Activated naive CD8-positive, alpha-beta T cell treated with anti-CD3 and anti-CD28 coated beads, Interleukin-2, amount 50 U/mL, for 24 hours (primary cell): ENCODE data around the gene PTPA.
A peak's percentile ranks its signal among the peaks of the same experiment; 100 is the strongest.

ENCODE experiments used
- ATAC-seq: fragments of 150-1000 bp; cut with Tn5 transposase; one replicate; pipeline ENCODE4 v1.10.0; 2021
- DNase-seq: peaks from one replicate; pipeline ENCODE4 v3.0.0; 2021
- H3K27ac Mint-ChIP-seq: one replicate; pipeline ENCODE4 v1.8.0; 2021; ENCODE audit warnings: mild to moderate bottlenecking, mixed read lengths
- H3K27me3 Mint-ChIP-seq: one replicate; pipeline ENCODE4 v1.8.0; 2021; ENCODE audit warnings: mixed read lengths
- H3K36me3 Mint-ChIP-seq: one replicate; pipeline ENCODE4 v1.8.0; 2021; ENCODE audit warnings: low read depth, mixed read lengths
- H3K4me1 Mint-ChIP-seq: one replicate; pipeline ENCODE4 v1.8.0; 2021; ENCODE audit warnings: mixed read lengths
- H3K4me3 Mint-ChIP-seq: one replicate; pipeline ENCODE4 v1.8.0; 2021; ENCODE audit warnings: mild to moderate bottlenecking, moderate library complexity, mixed read lengths
- H3K9me3 Mint-ChIP-seq: one replicate; pipeline ENCODE4 v1.8.0; 2021; ENCODE audit warnings: mixed read lengths

Gene PTPA

DNA sequence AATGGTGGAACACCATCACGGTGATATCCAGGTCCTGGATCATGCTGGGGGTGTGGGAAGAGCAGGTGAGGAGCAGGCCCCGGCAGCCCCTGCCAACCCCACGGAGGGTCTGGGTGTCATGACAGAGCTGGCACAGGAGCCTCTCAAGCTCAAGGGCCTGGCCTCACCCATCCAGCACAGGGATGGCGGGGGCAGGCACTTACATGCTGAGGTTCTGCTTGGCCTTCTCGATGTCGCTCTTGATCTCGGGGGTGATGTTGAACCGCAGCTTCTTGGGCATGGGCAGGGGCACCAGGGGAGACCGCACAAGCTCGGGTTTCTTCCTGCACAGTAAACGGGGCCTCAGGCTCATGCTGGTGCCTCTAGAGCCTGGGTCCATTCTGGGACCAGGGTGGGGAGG, 12.9 kb upstream of the PTPA start:
- no peak for DNase-seq
- no peaks in the 10 kb centered on the region for H3K36me3 Mint-ChIP-seq
- no peaks in the 10 kb centered on the region for H3K4me1 Mint-ChIP-seq
- no peaks in the 10 kb centered on the region for H3K27me3 Mint-ChIP-seq
- no peaks in the 10 kb centered on the region for H3K9me3 Mint-ChIP-seq
- ATAC-seq = no peak
- no peak overlapping the region for H3K4me3 Mint-ChIP-seq
- H3K27ac Mint-ChIP-seq = no peak overlapping the region

DNA sequence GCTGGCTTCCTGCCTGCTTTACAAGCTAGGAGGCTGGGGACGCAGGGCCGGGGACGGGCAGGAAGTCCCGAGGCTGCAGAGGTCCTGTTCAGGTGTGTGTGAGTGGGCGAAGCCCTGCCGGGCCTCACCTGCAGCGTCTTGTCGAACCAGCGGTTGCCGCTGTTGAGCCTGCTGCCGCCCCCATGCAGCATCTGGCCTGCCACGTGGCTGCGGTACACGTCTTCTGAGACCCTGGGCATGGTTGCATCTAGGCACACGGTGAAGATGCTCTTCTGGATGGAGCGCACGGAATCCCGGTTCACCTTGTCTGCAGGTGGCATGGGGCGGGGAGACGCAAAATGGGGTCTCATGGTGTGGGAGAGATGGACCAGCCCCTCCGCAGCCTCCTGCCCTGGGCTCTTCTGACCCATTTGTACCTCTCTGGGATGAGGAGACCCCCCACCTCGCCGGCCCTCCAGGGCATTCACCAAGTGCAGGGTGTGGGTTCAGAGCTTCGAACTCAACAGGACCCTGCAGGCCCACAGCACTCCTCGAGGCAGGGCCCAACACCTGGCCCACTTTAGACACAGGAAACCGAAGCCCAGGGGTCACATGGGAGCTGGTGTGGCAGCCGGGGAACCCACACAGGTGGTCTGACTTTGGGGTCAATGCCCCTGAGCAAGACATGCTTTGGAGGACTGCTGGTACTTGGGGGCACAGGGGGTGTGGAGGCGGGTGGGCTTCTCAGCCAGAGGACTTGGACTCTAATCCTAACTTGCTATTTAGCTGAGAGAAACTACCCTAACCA, 10.6 kb upstream of the PTPA start:
- H3K27ac Mint-ChIP-seq = no peak overlapping the region
- no peak for ATAC-seq
- DNase-seq = no peak
- H3K27me3 Mint-ChIP-seq = no peaks in the 10 kb centered on the region
- H3K36me3 Mint-ChIP-seq = no peaks in the 10 kb centered on the region
- H3K9me3 Mint-ChIP-seq = no peaks in the 10 kb centered on the region
- no peak overlapping the region for H3K4me3 Mint-ChIP-seq
- no peaks in the 10 kb centered on the region for H3K4me1 Mint-ChIP-seq

DNA sequence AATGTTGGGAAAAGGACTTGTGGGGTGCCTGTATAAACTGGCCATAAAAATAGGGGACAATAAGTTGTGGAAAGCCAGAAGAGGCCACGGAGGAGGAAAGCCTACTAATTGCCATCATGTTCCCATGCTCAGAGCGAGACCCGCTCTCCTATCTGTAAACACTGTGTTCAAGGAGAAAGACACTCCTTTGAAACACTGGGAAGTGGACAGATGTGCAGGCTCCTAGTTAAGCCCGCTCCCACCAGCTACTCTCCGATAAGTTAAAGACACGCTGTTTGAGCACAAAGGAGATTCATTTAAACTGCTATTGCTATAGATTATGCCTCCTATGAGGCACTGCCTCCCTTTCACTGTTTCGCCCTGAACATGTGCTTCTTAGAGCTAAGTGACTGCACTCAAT, 9.9 kb upstream of the PTPA start:
- Mint-ChIP-seq H3K27me3 (no peaks in the 10 kb centered on the region), H3K36me3 (no peaks in the 10 kb centered on the region), H3K9me3 (no peaks in the 10 kb centered on the region), H3K27ac (no peak overlapping the region), H3K4me1 (no peaks in the 10 kb centered on the region), H3K4me3 (no peak overlapping the region)
- DNase-seq (no peak), ATAC-seq (no peak)

DNA sequence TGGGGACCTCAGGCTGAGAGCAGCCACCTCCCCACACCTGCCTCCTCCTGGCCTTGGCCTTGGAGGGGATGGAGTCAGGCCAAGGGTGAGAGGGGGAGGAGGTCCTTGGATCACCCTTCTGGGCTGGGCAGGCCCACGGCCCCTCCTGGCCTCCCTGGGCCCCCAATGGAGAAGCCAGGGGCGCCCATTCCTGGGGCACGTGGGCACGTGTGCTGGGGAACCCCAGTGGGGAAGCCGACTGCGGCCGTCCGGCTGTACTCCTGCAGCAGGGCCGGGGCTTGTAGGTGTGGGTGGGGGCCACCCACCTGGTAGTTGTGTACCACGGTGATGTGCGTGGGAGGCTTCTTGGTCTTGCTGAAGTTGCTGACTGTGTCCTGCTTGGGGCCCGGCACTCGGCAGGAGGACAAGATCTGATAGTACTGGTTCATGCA, 9.1 kb upstream of the PTPA start:
- no peaks in the 10 kb centered on the region for H3K9me3 Mint-ChIP-seq
- ATAC-seq (no peak), DNase-seq (no peak)
- H3K36me3 Mint-ChIP-seq = no peaks in the 10 kb centered on the region
- H3K4me3 Mint-ChIP-seq = no peak overlapping the region
- H3K4me1 Mint-ChIP-seq = no peaks in the 10 kb centered on the region
- no peaks in the 10 kb centered on the region for H3K27me3 Mint-ChIP-seq
- no peak overlapping the region for H3K27ac Mint-ChIP-seq

DNA sequence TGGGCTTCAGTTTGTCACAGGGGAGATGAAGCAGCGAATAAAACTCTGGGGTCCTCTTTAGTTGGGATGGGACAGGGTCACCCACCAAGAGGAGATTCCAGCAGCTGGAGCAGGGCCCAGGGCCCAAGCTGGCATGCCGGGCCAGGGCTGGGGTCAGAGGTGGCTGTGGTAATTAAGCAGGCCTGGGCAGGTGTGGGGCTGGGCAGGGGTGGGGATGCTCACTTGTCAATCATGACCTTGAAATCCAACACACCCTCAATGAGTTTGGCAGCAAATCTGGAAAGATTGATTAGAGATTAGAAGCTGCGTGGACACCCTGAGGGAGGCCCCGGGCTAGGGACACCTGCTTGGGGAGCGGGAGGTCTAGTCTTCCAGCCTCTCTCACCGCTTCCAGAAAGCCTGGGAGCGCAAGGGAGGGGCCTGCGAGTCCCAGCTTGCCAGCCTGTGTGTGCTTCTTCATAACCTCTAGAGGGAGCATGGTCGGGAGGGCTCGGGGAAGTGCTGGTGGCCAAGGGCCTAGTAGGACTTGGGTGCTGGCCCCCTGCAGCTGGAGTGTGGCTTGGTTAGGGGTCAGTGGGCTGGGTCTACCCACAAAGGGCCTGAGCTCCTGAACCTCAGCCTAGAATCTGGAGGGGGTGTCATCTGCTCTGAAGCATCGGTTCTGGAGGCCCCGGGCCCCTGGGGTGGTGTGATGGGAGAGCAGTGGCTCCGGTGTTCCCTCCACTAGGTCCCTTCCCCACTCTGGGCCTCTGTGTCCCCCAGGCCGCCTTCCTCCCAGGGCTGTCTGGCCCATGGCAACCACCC, 8.2 kb upstream of the PTPA start:
- H3K27ac Mint-ChIP-seq = no peak overlapping the region
- H3K4me3 Mint-ChIP-seq = no peak overlapping the region
- H3K36me3 Mint-ChIP-seq = no peaks in the 10 kb centered on the region
- ATAC-seq (peak; percentile 44), DNase-seq (no peak)
- no peaks in the 10 kb centered on the region for H3K27me3 Mint-ChIP-seq
- no peaks in the 10 kb centered on the region for H3K4me1 Mint-ChIP-seq
- H3K9me3 Mint-ChIP-seq = no peaks in the 10 kb centered on the region

DNA sequence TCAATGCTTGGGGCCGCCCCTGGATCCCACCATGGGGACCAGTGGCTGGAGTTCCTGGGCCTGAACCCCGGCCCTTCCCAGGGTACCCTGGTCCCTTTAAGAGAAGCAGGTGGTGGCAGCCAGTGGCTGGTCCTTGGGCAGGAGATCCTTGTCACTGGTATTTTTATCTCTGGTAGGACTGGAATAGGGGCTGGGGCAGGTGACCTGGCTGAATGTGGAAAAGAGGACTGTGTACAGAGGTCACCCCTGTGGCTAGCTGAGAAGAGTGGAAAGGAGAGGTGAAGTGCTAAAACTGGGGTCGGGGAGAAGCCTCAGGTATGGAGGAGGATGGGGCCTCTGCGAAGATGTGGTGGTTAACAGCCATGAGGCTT, 7.6 kb upstream of the PTPA start:
- no peaks in the 10 kb centered on the region for H3K36me3 Mint-ChIP-seq
- H3K9me3 Mint-ChIP-seq = no peaks in the 10 kb centered on the region
- ATAC-seq = no peak
- no peaks in the 10 kb centered on the region for H3K4me1 Mint-ChIP-seq
- no peaks in the 10 kb centered on the region for H3K27me3 Mint-ChIP-seq
- no peak for DNase-seq
- H3K4me3 Mint-ChIP-seq = no peak overlapping the region
- no peak overlapping the region for H3K27ac Mint-ChIP-seq

DNA sequence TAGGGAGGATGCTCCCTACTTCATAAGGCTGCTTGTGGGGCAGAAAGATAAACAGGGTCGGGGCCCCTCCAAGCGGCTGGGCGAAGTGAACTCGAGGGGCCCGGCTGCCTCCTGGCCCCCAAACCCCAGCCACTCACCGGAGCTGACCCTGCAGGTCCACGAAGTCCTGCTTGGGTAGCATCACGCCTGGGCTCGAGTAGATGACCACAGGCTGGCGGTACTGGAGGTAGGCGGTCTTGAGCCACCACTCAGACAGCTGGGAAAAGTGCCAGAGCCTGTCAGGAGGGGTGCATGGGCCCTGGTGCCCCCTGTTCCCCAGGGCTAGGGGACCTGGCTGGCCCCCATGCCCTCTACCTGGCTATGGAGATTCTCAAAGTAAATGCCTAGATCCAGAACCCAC, 7.2 kb upstream of the PTPA start:
- DNase-seq (no peak), ATAC-seq (no peak)
- no peak overlapping the region for H3K27ac Mint-ChIP-seq
- no peak overlapping the region for H3K4me3 Mint-ChIP-seq
- H3K9me3 Mint-ChIP-seq = no peaks in the 10 kb centered on the region
- H3K36me3 Mint-ChIP-seq = no peaks in the 10 kb centered on the region
- H3K4me1 Mint-ChIP-seq = peaks cover 2% of the 10 kb centered on the region
- no peaks in the 10 kb centered on the region for H3K27me3 Mint-ChIP-seq

DNA sequence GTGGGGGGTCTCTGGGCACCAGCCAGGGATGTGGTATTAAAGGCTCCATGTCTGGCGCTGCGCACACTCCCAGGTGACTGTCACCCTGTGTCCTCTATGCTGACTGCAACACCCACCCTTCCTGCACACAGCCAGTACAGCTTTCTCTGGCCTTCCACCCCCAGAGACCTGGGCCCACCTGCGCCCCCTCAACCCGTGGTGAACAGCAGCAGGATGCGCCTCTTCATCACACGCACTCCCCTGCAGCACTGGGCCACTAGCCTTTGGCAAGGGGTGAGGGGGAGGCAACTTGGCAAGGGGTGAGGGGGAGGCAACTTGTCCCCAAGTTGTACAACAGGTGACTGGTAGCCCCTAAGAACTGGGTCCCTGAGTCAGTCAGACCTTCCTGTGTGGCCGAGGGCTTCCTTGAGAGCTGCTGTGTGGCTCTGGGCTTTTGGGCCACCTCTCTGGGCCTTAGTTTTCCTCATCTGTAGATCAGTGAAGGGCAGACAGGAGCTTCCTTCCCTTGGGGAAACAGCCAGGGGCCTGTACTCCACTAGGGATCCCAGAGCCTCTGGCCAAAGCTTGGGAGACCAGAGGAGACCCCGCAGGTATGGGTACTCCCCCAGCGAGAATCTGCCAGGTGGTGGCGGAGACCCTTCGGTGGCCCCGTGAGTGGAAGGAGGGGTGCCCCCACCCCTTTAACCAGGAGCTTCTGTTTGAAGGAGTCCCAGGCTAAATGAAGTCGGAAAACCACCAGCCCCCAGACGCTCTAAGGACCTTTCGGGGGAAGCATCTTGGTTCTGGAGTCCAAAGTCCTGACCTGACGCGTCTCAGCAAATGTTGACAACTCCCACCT, 5.1 kb upstream of the PTPA start:
- DNase-seq (no peak), ATAC-seq (no peak)
- Mint-ChIP-seq H3K4me3 (no peak overlapping the region), H3K27ac (no peak overlapping the region), H3K36me3 (no peaks in the 10 kb centered on the region), H3K4me1 (peaks cover 10% of the 10 kb centered on the region), H3K27me3 (no peaks in the 10 kb centered on the region), H3K9me3 (no peaks in the 10 kb centered on the region)

DNA sequence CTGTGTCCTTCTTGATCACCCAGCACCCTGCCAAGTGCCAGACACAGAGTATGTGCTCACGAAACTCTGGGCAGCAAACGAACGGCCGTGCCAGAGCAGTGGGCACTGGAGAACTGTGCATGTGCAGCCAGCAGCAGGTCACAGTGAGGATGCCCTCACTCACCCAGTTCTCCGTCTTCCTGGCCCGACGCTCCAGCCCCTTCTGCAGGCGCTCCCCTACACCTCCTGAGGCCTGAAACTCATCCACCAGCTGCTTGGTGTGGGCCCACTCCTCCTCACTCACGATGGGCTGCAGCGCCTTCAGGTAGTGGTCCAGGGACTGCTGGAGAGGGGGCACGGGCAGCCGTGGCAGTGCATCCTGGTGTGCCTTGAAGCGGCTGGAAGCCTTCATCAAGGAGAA, 3.6 kb upstream of the PTPA start:
- ATAC-seq (no peak), DNase-seq (no peak)
- peaks cover 18% of the 10 kb centered on the region for H3K4me1 Mint-ChIP-seq
- no peaks in the 10 kb centered on the region for H3K27me3 Mint-ChIP-seq
- no peak overlapping the region for H3K27ac Mint-ChIP-seq
- H3K36me3 Mint-ChIP-seq = no peaks in the 10 kb centered on the region
- no peak overlapping the region for H3K4me3 Mint-ChIP-seq
- H3K9me3 Mint-ChIP-seq = no peaks in the 10 kb centered on the region

DNA sequence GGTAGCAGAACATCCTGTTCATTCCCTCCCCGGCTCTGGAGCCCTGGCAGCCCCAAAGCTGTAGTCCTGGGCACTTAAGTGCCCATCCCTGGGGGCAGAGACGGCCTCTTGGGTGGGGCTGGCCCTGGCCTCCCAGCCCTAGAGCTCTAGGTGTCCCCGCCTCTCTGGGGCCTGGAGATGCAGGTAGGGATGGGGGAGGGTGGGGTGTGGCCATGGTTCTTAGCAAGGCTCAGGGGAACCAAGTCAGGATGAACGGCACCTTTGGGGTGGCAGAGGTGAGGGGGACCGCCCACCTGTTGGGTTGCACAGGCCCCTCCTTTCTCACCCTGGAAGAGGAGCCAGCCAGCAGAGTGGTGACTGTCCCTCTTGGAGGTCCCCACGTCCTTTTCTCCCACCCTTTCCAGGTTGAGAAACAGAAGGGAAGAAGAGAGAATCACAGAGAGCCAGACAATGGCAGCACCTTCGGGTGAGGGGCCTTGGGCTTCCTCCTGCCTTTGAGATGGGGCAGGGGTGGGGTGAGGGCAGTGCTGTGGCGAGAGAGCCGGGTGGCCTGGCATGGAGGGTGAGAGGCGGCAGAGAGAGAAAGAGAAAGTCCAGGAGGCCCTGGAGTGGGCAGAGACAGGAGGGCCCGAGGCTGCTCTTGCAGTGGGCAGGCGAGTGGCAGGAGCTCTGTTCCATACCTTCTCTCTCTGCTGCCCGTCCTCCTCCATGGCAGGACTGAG, 3.0 kb upstream of the PTPA start:
- Mint-ChIP-seq H3K27me3 (no peaks in the 10 kb centered on the region), H3K4me3 (no peak overlapping the region), H3K27ac (no peak overlapping the region), H3K4me1 (peaks cover 20% of the 10 kb centered on the region), H3K9me3 (no peaks in the 10 kb centered on the region), H3K36me3 (no peaks in the 10 kb centered on the region)
- DNase-seq = no peak
- ATAC-seq = no peak

DNA sequence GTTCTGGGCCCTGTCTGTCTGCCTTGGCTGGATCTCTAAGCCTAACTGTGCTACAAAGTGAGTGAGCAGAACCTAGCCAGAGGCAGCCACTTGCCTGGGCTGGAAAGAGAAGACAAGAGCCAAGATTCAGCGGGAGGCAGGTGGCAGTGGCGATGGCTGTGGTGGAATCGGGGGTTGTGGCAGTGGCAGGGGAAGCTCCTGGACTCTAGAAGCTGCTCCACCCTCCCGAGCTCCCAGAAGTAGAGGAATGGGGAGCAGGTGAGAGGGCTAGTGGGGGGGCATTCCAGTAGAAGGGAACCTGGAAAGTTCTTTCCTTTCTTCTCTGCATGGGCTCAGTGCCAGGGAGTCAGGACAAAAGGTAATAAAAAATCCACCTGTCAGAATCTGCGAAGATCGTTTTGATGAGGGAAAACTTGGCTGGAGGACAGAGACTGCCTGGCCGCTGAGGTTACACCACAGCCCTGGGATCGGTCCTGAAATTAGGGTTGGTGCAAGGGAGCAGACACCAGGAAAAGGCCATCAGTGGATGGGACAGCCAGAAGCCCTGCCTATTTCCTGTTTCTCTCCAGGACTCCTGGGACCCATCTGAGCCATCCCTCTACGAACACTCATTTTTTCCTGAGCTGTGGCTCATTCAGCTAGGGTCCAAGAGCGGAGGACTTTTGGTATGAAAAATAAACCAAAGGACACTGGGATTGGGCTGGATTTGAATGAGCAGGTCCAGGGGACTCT, 2.2 kb upstream of the PTPA start:
- H3K27ac Mint-ChIP-seq = no peak overlapping the region
- no peaks in the 10 kb centered on the region for H3K27me3 Mint-ChIP-seq
- H3K9me3 Mint-ChIP-seq = no peaks in the 10 kb centered on the region
- H3K36me3 Mint-ChIP-seq = no peaks in the 10 kb centered on the region
- DNase-seq (no peak), ATAC-seq (no peak)
- H3K4me3 Mint-ChIP-seq = peak overlapping the region; percentile 89
- peaks cover 27% of the 10 kb centered on the region for H3K4me1 Mint-ChIP-seq

DNA sequence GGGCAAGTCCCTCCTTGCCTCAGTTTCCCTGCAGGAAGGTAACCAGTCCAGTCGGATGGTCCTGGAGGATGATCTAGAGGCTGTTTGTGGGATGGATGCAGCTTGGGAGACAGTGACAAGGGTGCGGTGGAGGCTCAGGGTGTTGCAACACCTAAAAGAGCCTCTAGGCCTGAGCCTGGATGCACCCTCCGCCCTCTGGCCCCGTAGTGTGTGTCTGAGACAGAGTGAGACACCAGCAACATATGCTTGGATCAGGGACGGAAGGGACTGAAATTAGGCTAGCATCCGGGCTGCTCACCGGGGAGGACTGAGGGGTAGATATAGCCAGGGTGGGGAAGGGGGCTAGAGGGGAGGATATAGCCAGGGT, 1.7 kb upstream of the PTPA start:
- H3K4me3 Mint-ChIP-seq = peak overlapping the region; percentile 89
- H3K27ac Mint-ChIP-seq = no peak overlapping the region
- DNase-seq = peak; percentile 31
- no peaks in the 10 kb centered on the region for H3K9me3 Mint-ChIP-seq
- no peak for ATAC-seq
- H3K4me1 Mint-ChIP-seq = peaks cover 33% of the 10 kb centered on the region
- no peaks in the 10 kb centered on the region for H3K27me3 Mint-ChIP-seq
- H3K36me3 Mint-ChIP-seq = no peaks in the 10 kb centered on the region

DNA sequence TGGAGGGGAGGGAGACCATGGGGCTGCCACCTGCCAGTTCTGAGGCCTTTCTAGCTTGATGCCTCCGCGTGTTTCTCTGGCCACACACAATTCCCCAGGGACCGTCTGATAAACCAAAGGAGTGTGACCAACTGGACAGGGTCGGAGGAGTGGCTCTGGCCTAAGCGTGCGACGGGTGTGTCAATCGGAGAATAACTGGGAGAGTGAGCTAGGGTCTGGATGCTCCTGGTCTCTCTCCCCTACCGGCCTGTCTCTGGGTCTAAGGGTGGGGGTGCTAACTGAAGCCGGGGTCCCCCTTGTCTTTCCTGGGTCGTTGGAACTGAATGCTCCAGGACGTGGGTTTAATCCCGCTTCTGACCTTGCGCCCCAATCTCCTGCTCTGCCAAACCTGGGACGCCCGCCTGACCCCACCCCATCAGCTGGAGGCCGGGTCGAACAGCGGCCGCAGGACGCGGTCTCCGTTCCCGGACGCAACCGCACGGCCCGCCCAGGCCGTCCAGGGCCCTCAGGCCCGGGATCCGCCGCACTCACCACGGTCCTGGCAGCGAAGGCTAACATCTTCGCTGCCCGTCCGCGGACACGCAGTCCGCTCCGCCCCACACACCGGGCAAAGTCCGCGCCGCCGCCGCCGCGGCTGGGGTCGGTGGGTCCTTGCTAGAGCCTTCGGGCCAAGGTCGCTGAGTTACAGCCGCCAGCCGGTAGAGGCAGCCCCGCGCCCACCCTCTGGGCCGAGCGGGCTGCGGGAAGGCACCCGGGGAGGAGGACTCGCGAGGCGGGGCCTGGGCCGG, 1.1 kb upstream of the PTPA start:
- Mint-ChIP-seq H3K36me3 (no peaks in the 10 kb centered on the region), H3K4me3 (peak overlapping the region; percentile 89), H3K4me1 (peaks cover 38% of the 10 kb centered on the region), H3K27me3 (no peaks in the 10 kb centered on the region), H3K27ac (no peak overlapping the region), H3K9me3 (no peaks in the 10 kb centered on the region)
- ATAC-seq (no peak), DNase-seq (peak; percentile 14)
